K562 (cell line): Measurements from ENCODE around the gene KIF26B. TPM values are rescaled to one million over a fixed set of nuclear protein-coding genes. Genes with fewer than 3 reads are reported as not detected.

Experiments used
- ATAC-seq: fragments of 200-7000 bp; cut with Tn5 transposase; 3 replicates; pipeline ENCODE4 v1.9.1; 2020; ENCODE audit warnings: moderate library complexity
- BruUV-seq: library from RNA; stranded (reverse); fragments of 400-500 nt; replicated peaks from 2 replicates; lab custom pipeline; 2021; lab: Mats Ljungman, UMichigan
- CTCF ChIA-PET: fragments of 300-600 bp; formaldehyde crosslinking; extraction: SDS; loops from one replicate; lab custom pipeline; 2021; ENCODE audit warnings: low intra/inter-chr PET ratio; lab: Yijun Ruan, JAX
- POLR2A ChIA-PET: fragments of 300-600, 350-650 bp; sonication (Branson Sonifier 250); formaldehyde crosslinking; extraction: SDS; loops from one replicate; lab custom pipeline; 2021; ENCODE audit warnings: antibody characterized with exemption, inconsistent platforms; lab: Yijun Ruan, JAX
- DNase-seq, 4 experiments: peaks; one replicate each; pipeline versions ENCODE4 v3.0.0 to v3.0.0-alpha.2; 2011 to 2018; ENCODE audit warnings: low spot score in 3 of 4, mixed read lengths in 3 of 4; ENCODE audit errors: extremely low read depth in 1 of 4
- FAIRE-seq: peaks from 2 replicates; lab custom pipeline; 2011; peaks lifted over from hg19 to GRCh38; lab: Jason Lieb, UNC
- H2AFZ ChIP-seq: 2 replicates; pipeline ENCODE4 v1.6.0; 2011; ENCODE audit warnings: low read depth, low read length, control low read depth, inconsistent platforms
- H3K27ac ChIP-seq: fragments of 200-600 bp; 3 replicates; pipeline ENCODE4 v1.8.0; 2011; ENCODE audit warnings: low read depth, mild to moderate bottlenecking, control low read depth, inconsistent platforms, low read length, moderate library complexity, mixed read lengths; ENCODE audit errors: extremely low read depth
- H3K27me3 ChIP-seq, 2 experiments: fragments of 300-600 bp in 1 of 2; 2 replicates in 1 of 2; 3 replicates in 1 of 2; pipeline versions ENCODE4 v1.6.0 to v1.8.0; 2011; ENCODE audit warnings: inconsistent platforms in 2 of 2, low read length in 2 of 2, mild to moderate bottlenecking in 1 of 2, mixed read lengths in 1 of 2, moderate library complexity in 1 of 2; ENCODE audit not compliant: control insufficient read depth in 2 of 2, insufficient read depth in 2 of 2
- H3K36me3 ChIP-seq: fragments of 300-600 bp; 3 replicates; pipeline ENCODE4 v1.8.0; 2011; ENCODE audit warnings: mild to moderate bottlenecking, low read length, inconsistent platforms; ENCODE audit not compliant: control insufficient read depth, insufficient read depth
- H3K4me1 ChIP-seq, 2 experiments: fragments of 200-600 bp in 1 of 2; replicated peaks in 1 of 2; 2 replicates in 1 of 2; 3 replicates in 1 of 2; pipeline versions ENCODE4 v1.5.1 to v1.8.0; 2011; ENCODE audit warnings: inconsistent platforms in 2 of 2, low read length in 2 of 2, mild to moderate bottlenecking in 1 of 2, mixed read lengths in 1 of 2, moderate library complexity in 1 of 2; ENCODE audit not compliant: control insufficient read depth in 2 of 2, insufficient read depth in 2 of 2
- H3K4me2 ChIP-seq: 2 replicates; pipeline ENCODE4 v1.6.1; 2011; ENCODE audit warnings: low read length, control low read depth, inconsistent platforms, mixed read lengths; ENCODE audit not compliant: insufficient read depth
- H3K4me3 ChIP-seq: fragments of 200-600 bp; sonication (generic), shearing (Covaris generic); 2 replicates; pipeline ENCODE4 v1.5.1; 2016; ENCODE audit warnings: control low read depth, inconsistent platforms
- H3K79me2 ChIP-seq: fragments of 200-600 bp; 3 replicates; pipeline ENCODE4 v1.8.0; 2011; ENCODE audit warnings: low read length, inconsistent platforms; ENCODE audit not compliant: control insufficient read depth, insufficient read depth
- H3K9ac ChIP-seq, 2 experiments: 2 replicates each; pipeline versions ENCODE4 v1.6.0 to v1.6.1; 2011; ENCODE audit warnings: low read depth in 2 of 2, low read length in 2 of 2, control low read depth in 1 of 2, inconsistent platforms in 1 of 2, mild to moderate bottlenecking in 1 of 2, mixed read lengths in 1 of 2; ENCODE audit not compliant: insufficient read depth in 1 of 2
- H3K9me1 ChIP-seq: one replicate; pipeline ENCODE4 v1.6.0; 2011; ENCODE audit warnings: inconsistent platforms, mild to moderate bottlenecking, low read length, moderate library complexity; ENCODE audit not compliant: control insufficient read depth, insufficient read depth
- H3K9me3 ChIP-seq: replicated peaks from 2 replicates; pipeline ENCODE4 v1.5.1; 2011; ENCODE audit warnings: low read depth, low read length, inconsistent platforms; ENCODE audit not compliant: control insufficient read depth, insufficient read depth
- H4K20me1 ChIP-seq: replicated peaks from 2 replicates; pipeline ENCODE4 v1.6.1; 2011; ENCODE audit warnings: low read length, inconsistent platforms, mixed read lengths; ENCODE audit not compliant: control insufficient read depth, insufficient read depth
- ATF7 ChIP-seq: fragments of 450-650 bp; IDR thresholded peaks from 2 replicates; pipeline ENCODE4 v1.7.1; 2014; ENCODE audit warnings: mild to moderate bottlenecking, moderate library complexity
- BACH1 ChIP-seq: fragments of 200-800 bp; sonication (Bioruptor generic); IDR thresholded peaks from 2 replicates; pipeline ENCODE4 v1.6.1; 2016; ENCODE audit warnings: missing genetic modification characterization, missing compliant biosample characterization
- CXXC5 ChIP-seq: fragments of 250-450 bp; sonication (Bioruptor Pico); IDR thresholded peaks from 2 replicates; pipeline ENCODE4 v1.8.0; 2022; ENCODE audit warnings: inconsistent platforms, mild to moderate bottlenecking, moderate library complexity
- FOXA1 ChIP-seq: fragments of 450-650 bp; IDR thresholded peaks from 2 replicates; pipeline ENCODE4 v1.6.1; 2016; ENCODE audit warnings: mild to moderate bottlenecking, borderline replicate concordance
- FOXK2 ChIP-seq, 2 experiments: fragments of 450-650 bp; IDR thresholded peaks in 1 of 2; conservative IDR thresholded peaks in 1 of 2; 2 replicates each; pipeline ENCODE4 v1.6.1; 2016; ENCODE audit warnings: low read depth in 2 of 2, mild to moderate bottlenecking in 1 of 2
- GABPB1 ChIP-seq: sonication (generic); formaldehyde crosslinking; IDR thresholded peaks from 2 replicates; pipeline ENCODE4 v1.8.0; 2022; ENCODE audit warnings: mild to moderate bottlenecking, missing genetic modification reagents
- HNRNPLL ChIP-seq: fragments of 200-400 bp; formaldehyde crosslinking; IDR thresholded peaks from 2 replicates; pipeline ENCODE4 v1.6.1; 2017; ENCODE audit warnings: low read length, low read depth, mild to moderate bottlenecking; ENCODE audit not compliant: poor library complexity, severe bottlenecking
- HOXB6 ChIP-seq: fragments of 250-450 bp; sonication (Bioruptor Pico); IDR thresholded peaks from 2 replicates; pipeline ENCODE4 v1.5.1; 2022; ENCODE audit warnings: mild to moderate bottlenecking, borderline replicate concordance
- KLF1 ChIP-seq: fragments of 450-650 bp; IDR thresholded peaks from 2 replicates; pipeline ENCODE4 v1.6.1; 2016; ENCODE audit warnings: missing genetic modification characterization, missing compliant biosample characterization
- POU5F1 ChIP-seq: fragments of 150-350 bp; IDR thresholded peaks from 2 replicates; pipeline ENCODE4 v1.6.1; 2014; ENCODE audit warnings: borderline replicate concordance, low read length, low read depth, mild to moderate bottlenecking; ENCODE audit not compliant: partially characterized antibody
- RBM25 ChIP-seq: fragments of 200-400 bp; formaldehyde crosslinking; IDR thresholded peaks from 2 replicates; pipeline ENCODE4 v1.6.1; 2018; ENCODE audit warnings: low read length, low read depth, moderate library complexity; ENCODE audit not compliant: severe bottlenecking
- RCOR1 ChIP-seq, 2 experiments: IDR thresholded peaks; 2 replicates each; pipeline ENCODE4 v1.6.1; 2012; ENCODE audit warnings: low read depth in 2 of 2, low read length in 2 of 2, borderline replicate concordance in 1 of 2, improper control_type of control experiment in 1 of 2
- SIN3A ChIP-seq, 2 experiments: fragments of 150-350 bp in 1 of 2; IDR thresholded peaks; 2 replicates each; pipeline ENCODE4 v1.6.1; 2011 to 2016; ENCODE audit warnings: borderline replicate concordance in 2 of 2, low read depth in 2 of 2, low read length in 2 of 2, mild to moderate bottlenecking in 2 of 2, moderate library complexity in 2 of 2; ENCODE audit not compliant: control insufficient read depth in 1 of 2
- SMAD2 ChIP-seq: fragments of 150-350 bp; IDR thresholded peaks from 2 replicates; pipeline ENCODE4 v1.6.1; 2014; ENCODE audit warnings: low read depth, mild to moderate bottlenecking, low read length
- SMC3 ChIP-seq: conservative IDR thresholded peaks from 2 replicates; pipeline ENCODE4 v1.6.1; 2011; ENCODE audit warnings: low read depth, low read length, improper control_type of control experiment; ENCODE audit not compliant: insufficient read depth
- WGBS: fragments of 100-300 bp; shearing (Covaris generic); methylation state at CpG from one replicate; pipeline ENCODE4 v1.1.6; 2016; ENCODE audit warnings: low coverage, mixed read lengths; ENCODE audit not compliant: insufficient coverage; ENCODE audit errors: missing lambda C conversion rate; 5-methylcytosine and 5-hydroxymethylcytosine counted together
- in situ Hi-C: fragments of 300-500 bp; cut with MboI; formaldehyde crosslinking; loops from 4 replicates; pipeline ENCODE4 v1.15.0; 2018; ENCODE audit warnings: inconsistent platforms, mixed read lengths
- intact Hi-C: fragments of 100-400 bp; cut with micrococcal nuclease; formaldehyde crosslinking; loops from 2 replicates; pipeline ENCODE4 v1.14.2; 2022
- polyA plus RNA-seq, 8 experiments: library from polyadenylated mRNA; depleted of rRNA in 4 of 8; stranded (reverse) in 5 of 8; unstranded in 3 of 8; fragments of >200 nt; fragmentation: Nextera tagmentation in 2 of 8; fragmentation: Illumina TruSeq in 1 of 8; extraction: Ambion mirVana in 2 of 8; extraction: Trizol in 1 of 8; gene quantifications; 2 replicates each; pipeline versions ENCODE4 v1.2.1 to v1.2.3, GENCODE V29; 2011 to 2014; ENCODE audit warnings: inconsistent platforms in 1 of 8, missing spikeins in 1 of 8
- total RNA-seq, 7 experiments: library from RNA; depleted of rRNA in 6 of 7; stranded (reverse); fragments of >200 nt in 6 of 7; fragmentation: Illumina TruSeq in 2 of 7; extraction: Trizol in 2 of 7; gene quantifications; 2 replicates each; pipeline versions ENCODE4 v1.2.1 to v1.2.3, GENCODE V29; 2011 to 2021; ENCODE audit warnings: low replicate concordance in 1 of 7

KIF26B gene
- total and polyA plus RNA-seq, 9 of the 15 experiments (the other 6 are each of a cell fraction or from before 2014, with no cell fraction given), result 0.02 to 0.08 (median 0.03) TPM; not detected in 6

DNA sequence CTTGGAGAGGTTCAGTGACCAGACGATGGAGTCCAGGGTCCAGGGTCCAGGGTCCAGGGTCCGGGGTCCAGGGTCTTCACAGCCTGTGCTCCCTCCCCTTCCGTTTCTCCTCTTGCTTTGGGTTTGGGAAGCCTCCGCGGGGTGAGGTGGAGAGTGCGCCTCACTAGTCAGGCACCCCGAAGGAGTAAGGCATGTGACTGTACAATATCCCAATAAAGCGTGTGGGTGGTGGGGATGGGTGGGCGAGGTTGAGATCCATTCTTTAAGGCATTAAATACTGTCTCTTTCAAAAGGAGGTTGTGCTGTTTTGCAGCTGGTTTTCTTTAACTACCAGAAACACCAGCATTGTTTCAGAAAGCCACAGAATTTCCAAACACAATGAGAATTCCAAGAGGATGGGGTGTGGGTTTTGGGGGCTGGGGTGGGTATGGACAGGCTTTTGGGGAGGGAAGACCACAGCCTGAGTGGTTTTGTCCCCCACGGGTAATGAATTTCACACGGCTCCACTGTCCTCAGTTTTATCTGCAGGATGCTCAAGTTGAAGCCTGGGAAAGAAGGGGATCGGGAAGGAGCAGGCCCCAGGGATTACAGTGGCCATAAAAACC lies 65.7 kb downstream of the KIF26B start:
- DNase-seq (no peak), FAIRE-seq (no peak), ATAC-seq (no peak)
- no peak overlapping the region for H2AFZ ChIP-seq
- no peaks in the 10 kb centered on the region for H3K9me1 ChIP-seq
- BruUV-seq, result no TSS peak
- in situ Hi-C loops (no loop called here), intact Hi-C loops (no loop called here)
- TF ChIP-seq SIN3A (IDR thresholded peaks at IDR 0.05; ENCODE audit: borderline replicate concordance in 2 of 2, control insufficient read depth in 1 of 2, low read depth in 2 of 2, low read length in 2 of 2) (no peak), ATF7 (no peak), HOXB6 (no peak), SMC3 (no peak)
- 0 out of 2 replicates have a peak, but pooled peaks cover 4% of the 10 kb centered on the region for H4K20me1 ChIP-seq
- POLR2A ChIA-PET, result interaction anchor here (0.5 kb wide), 1 partner anchor 453 kb away, joined by 3 read pairs; no protein-coding TSS in a partner anchor
- no peak overlapping the region for H3K27ac ChIP-seq
- no peak overlapping the region for H3K4me2 ChIP-seq
- H3K4me3 ChIP-seq, result no peak overlapping the region
- peaks cover 51 to 74% of the 10 kb centered on the region in 2 experiments; a peak in 4 of 5 replicates for H3K27me3 ChIP-seq
- H3K4me1 ChIP-seq, result no peaks in the 10 kb centered on the region
- H3K9me3 ChIP-seq, result no peaks in the 10 kb centered on the region
- H3K9ac ChIP-seq, result no peak overlapping the region
- H3K36me3 ChIP-seq, result no peaks in the 10 kb centered on the region
- CTCF ChIA-PET, result no interaction called here
- H3K79me2 ChIP-seq, result no peaks in the 10 kb centered on the region
- WGBS, result under 1% methylated on average over 12 of the region's 12 CpGs

DNA sequence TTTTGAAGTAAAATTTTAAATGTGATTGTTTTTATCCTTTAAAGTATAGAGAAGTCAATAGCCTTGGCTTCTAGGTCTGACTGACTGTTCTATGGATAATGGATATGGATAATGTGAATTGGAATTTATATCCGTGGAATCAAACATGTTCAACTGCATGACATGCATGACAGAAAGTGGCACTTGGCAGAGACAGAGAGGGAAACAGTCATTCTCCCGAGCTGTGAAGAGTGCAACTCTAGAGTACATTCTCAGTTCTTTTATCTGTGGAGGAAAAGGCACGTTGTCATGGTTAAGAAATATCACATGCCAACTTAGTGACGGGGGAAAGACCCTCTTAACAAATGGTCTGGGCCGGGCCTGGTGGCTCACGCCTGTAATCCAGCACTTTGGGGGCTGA lies 67.0 kb downstream of the KIF26B start:
- Histone ChIP-seq H3K9ac (no peak overlapping the region), H3K36me3 (no peaks in the 10 kb centered on the region), H4K20me1 (0 out of 2 replicates have a peak, but pooled peaks cover 4% of the 10 kb centered on the region), H3K27ac (no peak overlapping the region), H3K27me3 (peaks cover 54 to 82% of the 10 kb centered on the region in 2 experiments), H2AFZ (no peak overlapping the region), H3K4me1 (no peaks in the 10 kb centered on the region), H3K9me3 (no peaks in the 10 kb centered on the region), H3K79me2 (no peaks in the 10 kb centered on the region), H3K4me2 (no peak overlapping the region), H3K4me3 (no peak overlapping the region), H3K9me1 (no peaks in the 10 kb centered on the region)
- ChIA-PET POLR2A (no interaction called here), CTCF (no interaction called here)
- no peak for DNase-seq
- BruUV-seq, result no TSS peak
- WGBS, result under 1% methylated on average over 6 of the region's 6 CpGs
- ATAC-seq, result no peak
- intact Hi-C loops (no loop called here), in situ Hi-C loops (no loop called here)
- FAIRE-seq, result no peak
- TF ChIP-seq HNRNPLL, result no peak
- TF ChIP-seq POU5F1, result no peak
- no peak for TF ChIP-seq HOXB6
- no peak for TF ChIP-seq RCOR1 (IDR thresholded peaks at IDR 0.05; ENCODE audit: borderline replicate concordance in 1 of 2, low read depth in 2 of 2, low read length in 2 of 2)
- no peak for TF ChIP-seq GABPB1 (CRISPR knock-in tag)
- TF ChIP-seq KLF1, result no peak
- no peak for TF ChIP-seq BACH1 (tag)
- no peak for TF ChIP-seq FOXA1
- TF ChIP-seq SMAD2, result no peak
- no peak for TF ChIP-seq FOXK2 (conservative IDR thresholded peaks at IDR 0.05 in 1 of 2, IDR thresholded peaks at IDR 0.05 in 1 of 2; ENCODE audit: low read depth in 2 of 2)
- no peak for TF ChIP-seq RBM25
- TF ChIP-seq CXXC5 (CRISPR knock-in tag), result no peak
